CD4-positive, alpha-beta T cell treated with Interleukin-4 for 1 hour (primary cell): ENCODE results near the gene C1orf115.
A peak's percentile ranks its signal among the peaks of the same experiment; 100 is the strongest.
"Not testable (repeated sequence)": the region's sequence is repeated elsewhere in the genome, so short reads cannot be mapped to it uniquely, and the experiment has no call there.

Experiments used
- DNase-seq, 2 donors: peaks; one replicate each; pipeline ENCODE4 v3.0.0-alpha.2; 2020 to 2022

The C1orf115 gene

DNA sequence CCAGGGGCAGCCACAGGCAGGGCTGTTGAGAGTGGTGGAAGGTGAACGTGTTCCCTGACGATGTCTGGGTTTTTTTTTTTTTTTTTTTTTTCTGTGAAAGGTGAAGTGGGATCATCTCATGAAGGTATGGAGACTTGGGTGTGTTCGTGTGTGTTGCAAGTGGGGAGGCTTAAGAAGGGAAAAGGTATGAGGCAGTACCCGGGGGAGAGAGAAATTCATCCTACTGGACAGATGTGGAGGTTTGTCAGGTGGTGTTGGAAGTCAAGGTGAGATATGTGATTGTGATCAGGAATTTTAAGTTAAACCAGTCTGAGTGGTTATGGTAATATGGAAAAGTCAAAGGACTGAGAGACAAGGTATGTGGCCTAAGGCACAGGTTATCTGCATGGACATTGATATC, 5.3 kb downstream of the C1orf115 start:
- DNase-seq = no peak

DNA sequence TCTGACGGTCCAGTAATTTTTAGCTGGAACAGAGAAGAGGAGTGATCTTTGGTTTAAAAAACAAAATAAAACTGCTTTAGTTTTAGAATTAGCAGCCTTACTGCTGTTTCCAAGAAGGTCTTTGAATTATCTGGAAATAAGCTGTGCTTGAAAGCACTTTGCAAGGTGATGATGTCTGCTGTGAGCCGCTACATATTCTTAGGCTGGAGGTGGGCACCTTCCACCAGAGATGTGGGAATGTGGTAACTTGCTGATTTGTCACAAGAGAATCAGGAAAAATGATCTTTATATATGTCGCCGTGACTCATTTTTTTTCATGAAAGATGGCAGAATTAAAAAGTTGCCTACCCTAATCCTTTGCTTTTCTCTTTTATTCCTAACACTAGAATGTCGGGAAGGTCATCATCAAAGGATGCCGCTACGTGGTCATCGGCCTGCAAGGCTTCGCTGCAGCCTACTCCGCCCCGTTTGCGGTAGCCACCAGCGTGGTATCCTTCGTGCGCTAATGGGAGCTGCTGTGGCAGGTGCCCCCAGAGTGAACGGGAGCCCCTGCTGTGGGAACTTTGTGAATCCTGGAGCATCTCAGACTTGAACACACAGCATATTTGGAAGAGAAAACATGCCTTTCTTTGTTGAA, 6.2 kb downstream of the C1orf115 start:
- no peak for DNase-seq

DNA sequence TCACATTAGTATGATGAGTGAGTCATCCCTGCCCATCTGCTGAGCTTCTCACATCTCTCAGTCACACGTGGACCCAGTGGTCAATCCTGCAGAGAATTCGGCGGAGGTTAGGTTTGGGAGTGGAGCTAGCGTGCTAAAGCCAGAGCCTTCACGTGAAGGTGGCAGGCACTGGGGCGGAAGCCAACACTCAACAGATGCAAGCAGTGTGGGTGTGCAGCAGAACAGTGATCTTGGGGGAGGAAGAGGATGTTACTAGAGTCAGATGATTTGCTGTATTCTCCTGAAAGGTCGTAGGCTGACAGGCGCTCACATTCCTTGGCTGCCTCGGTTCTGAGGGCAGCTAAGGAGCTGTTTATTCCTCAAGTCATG, 6.7 kb downstream of the C1orf115 start:
- no peak for DNase-seq

DNA sequence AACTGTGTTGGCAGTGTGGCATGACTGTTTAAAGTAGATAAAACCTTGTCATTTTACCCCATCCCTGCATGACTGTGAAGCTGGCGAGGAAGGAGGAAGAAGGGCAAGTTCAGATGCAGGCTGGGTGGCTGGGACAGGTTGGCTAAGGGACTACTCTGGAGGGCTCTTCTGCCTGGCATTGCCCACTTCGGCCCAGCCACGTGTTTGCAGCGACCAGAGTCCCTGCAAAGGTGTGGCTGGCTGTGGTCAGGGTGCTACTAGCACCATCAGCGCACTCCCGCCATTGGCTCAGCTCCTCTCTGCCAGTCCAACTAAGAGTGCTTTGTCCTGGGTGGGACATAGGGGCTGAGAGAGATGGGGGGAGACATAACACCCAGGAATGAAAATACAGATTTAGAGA, 7.2 kb downstream of the C1orf115 start:
- no peak for DNase-seq

DNA sequence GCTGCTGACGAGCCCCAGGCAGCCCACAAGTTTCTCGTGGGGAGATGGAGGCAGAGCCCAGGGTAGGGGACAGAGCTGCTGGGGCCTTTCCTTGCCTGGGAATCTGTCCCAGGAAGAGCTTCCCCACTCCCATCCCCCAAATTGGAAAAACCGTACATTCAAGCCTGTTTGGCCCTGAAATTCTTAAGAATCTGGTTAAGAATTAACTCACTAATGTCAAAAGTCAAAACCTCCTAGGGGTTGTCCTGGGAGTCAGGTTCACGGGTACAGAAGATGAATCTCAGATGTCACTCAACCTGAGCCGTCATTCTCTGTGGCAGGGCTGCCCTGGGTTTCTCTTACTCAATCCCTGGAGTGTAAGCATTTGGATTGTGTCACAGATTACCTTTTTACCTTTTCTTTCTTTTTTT, 8.4 kb downstream of the C1orf115 start:
- no peak for DNase-seq

DNA sequence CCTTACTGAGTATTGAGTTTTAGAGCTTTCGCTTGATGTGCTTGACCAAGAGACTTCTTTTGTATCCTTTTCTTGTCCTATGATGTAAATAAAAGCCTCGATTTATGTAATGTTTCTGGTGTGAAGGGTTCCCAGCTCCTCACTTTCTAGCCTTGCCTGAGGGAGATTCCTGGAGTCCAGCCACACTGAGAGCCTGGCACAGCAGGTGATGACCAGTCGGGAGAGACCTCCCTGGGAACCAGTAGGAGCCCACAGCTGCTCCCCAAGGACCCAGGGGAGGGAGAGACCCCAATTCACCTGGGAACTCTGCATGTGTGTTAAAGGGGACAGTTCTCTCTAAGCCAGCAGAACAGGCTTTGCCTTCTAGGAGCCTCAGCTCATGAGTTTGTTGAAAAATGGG, 8.9 kb downstream of the C1orf115 start:
- no peak for DNase-seq

DNA sequence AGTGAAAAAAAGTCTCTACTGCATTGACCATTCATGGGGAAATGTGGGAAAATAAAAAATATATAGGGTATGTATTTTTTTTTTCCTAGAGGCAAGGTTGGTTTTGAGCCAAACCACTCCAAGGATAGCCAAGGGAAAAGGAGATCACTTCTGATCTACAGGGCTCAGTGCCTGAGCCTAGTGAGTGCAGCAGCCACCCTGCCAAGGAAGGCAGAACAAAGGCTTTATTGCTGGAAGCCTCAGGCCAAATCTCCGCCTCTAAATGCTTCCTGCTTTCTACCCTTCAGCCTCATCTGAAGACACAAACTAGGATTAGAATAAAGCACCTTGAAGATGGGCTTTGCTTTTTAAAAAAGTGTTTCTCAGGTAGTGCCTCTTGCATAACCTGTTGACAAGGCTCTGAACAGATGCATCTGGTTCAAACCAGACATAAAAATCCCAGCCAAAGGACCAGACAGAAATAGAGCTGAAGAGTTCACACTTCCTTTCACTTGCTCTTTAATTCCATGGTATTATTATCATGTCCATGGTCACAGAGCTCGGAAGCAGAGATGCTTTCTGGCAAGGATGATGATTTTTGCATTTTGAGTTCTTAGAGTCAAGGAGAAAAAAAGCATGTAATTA, 10.5 kb downstream of the C1orf115 start:
- DNase-seq = no peak

DNA sequence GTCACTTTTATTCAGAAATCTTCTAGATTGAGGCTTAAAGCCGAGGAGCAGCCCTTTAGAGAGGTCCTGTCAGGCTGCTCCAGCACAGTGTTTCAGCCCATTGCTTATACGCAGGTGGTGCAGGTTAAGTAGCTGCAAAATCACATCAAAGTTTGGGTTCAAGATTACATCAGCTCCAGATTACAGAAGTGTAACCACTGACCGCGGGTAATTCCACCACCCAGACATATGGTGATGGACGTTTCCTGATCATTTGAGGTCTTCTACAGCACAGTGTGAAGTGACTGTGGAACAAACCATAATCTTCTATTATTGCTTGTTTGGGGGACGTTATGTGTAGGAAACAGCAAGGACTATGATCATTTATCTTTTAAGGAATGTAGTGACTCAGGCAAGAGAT, 11.8 kb downstream of the C1orf115 start:
- no peak for DNase-seq

DNA sequence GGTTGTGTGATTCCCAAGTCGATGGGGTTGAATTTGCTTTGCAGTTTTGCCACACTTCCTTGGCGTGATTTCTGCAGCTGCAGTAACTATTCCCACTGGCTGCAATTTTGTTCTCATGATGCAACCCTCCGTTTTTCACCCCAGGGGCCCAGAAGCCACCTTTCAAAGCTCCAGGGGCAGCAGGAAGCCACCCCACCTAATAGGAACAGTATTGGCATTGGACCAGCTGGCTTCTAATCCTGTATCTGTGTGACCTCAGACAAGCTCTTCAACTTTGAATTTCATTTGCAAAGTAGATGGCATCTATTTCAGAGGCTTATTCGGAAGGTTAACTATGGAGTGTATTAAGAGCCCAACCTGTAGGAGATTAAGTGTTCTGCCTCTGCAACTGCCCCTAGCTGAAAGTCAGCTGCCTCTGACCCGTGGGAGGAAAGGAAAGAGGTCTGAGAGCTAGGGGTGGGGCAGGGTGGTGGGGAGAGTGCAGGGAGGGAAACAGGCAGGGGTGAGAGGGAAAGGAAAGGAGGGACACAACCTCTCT, 12.6 kb downstream of the C1orf115 start:
- no peak for DNase-seq

DNA sequence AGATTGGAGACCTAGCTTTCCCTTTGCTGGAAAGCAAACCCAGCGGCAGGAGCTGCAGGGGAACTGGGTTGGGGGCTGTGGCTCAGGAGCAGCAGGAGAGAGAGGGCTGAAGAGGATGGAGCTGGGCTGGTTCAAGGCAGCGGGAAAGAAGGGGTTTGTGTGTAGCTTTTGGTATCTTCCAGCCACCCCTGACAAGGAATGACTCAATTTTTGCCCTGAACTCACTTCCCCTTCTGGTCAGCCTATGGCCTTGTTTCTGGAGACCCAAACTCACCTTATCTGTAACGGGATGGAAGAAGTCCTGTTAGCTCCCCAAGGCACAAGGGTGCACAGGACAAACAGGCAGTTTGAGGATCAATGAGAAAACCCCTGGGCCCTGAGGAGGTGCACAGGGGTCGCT, 13.1 kb downstream of the C1orf115 start:
- DNase-seq = no peak

DNA sequence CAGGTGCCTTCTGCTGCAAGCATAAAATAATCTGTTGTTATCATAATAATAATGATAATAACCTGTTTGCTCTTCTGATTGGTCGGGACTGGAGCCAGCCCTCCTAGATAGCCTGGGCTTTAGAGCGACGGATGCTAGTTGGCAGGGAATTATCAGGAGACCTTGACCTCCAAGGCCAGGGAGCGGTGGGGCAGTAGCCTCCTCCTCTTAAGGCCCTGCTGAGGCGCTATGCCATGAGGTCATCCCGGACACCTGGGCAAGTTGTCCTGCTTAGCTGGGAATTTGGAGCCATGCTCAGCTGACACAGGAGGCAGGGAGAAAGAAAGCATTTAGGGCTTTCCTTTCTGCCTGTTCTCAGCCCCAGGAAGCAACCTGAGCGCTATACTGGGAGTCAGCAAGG, 15.6 kb downstream of the C1orf115 start:
- no peak for DNase-seq

DNA sequence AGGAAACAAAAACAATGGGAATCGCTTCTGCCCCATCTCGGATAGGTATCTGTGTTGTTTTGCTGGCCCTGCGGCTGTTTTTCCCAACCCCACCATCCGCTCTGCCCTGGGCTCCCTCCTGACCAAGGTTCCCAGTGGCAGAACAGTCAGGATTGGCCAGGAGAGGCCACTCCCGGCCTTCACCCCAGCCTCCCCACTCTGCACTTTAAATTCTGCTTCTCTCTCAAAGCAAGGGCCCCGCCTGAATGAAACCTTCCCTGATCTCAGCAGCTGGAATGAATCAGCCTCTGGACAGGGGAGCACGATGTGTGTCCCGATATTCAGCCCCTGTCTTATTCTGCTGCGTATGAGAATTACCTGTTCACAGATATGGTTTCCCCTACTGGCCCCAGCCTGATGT, 16.3 kb downstream of the C1orf115 start:
- DNase-seq = no peak

DNA sequence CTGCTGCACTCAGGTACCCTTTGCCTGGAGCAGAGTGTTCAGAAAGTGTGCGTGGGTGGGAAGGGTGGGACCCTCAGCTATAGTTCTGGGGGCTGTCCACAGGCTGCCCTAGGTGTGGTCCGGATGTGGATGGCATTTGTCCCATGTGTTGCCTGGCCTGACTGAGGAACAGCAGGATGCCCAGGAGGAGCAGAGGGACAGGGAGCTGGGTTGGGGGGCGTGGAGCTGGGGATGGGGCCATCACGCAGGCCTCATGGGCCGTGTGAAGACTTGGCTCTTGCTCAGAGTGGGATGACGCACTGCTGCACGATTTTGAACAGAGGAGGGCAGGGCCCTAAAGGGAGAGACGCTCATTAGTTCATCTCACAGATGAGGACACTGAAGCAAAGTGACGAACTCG, 17.0 kb downstream of the C1orf115 start:
- no peak for DNase-seq

DNA sequence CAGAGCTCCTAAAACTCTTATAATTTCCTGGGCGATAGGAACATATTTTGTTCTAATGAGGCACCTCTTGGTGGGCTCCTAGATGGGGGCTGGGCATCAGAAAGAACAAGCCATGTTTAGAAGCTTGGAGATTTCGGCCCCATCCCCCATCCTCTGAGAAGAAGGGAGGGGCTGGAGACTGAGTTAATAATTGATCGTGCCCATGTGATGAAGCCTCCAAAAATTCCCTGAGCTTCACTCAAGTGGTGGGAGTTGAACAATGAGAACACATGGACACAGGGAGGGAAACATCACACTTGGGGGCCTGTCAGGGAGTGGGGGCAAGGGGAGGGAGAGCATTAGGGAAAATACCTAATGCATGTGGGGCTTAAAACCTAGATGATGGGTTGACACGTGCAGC, 18.1 kb downstream of the C1orf115 start:
- DNase-seq = no peak

DNA sequence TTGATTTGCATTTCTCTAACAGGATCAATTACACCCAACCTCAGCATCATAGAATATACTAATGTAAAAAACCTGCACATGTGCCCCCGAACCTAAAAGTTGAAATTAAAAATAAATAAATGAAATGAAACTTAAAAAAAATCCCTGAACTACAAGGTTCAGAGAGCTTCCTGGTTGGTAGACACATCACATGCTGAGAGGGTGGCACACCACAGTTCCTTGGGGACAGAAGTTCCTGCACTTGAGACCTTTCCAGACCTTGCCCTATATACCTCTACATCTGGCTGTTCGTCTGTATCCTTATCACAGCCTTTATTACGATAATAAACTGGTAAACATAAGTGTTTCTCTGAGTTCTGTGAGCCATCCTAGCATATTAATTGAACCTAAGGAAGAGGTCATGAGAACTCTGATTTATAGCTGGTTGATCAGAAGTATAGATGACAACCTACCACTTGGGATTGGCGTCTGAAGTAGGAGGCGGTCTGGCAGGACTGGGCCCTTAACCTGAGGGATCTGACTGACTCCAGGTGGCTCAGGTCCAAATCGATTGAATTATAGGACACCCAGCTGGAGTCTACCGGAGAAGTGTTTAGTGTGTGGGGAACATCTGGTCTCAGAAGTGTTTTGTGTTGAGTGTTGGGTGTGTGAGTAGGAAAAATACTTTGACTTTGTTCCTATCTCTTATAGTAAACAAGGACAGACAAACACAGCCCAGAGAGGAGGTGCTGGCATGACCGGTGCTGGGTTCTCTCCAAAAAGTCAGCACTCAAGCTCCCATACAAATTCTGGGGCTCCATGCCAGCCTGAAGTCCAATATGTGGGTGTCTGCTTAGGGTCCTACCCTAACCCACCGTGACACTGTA, 19.0 kb downstream of the C1orf115 start:
- no peak for DNase-seq

DNA sequence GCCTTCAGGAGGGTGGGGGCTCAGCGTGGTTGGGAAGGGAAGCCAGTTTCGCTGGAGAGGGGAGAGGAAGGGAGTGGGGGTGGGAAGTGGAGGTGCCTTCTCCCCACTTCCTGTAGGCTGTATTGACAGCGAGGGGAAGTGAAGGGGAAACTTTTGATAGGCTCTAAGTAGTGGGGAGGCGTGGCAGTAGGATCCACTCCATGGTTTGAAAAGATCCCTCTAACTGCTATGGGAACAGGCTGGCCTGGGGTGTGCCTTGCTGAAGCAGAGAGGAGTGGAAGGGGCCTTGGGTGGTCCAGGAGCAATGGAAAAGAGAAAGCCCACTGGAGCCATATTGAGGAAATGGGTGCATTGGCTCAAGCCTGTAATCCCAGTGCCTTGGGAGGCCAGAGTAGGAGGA, 20.2 kb downstream of the C1orf115 start:
- DNase-seq = no peak

DNA sequence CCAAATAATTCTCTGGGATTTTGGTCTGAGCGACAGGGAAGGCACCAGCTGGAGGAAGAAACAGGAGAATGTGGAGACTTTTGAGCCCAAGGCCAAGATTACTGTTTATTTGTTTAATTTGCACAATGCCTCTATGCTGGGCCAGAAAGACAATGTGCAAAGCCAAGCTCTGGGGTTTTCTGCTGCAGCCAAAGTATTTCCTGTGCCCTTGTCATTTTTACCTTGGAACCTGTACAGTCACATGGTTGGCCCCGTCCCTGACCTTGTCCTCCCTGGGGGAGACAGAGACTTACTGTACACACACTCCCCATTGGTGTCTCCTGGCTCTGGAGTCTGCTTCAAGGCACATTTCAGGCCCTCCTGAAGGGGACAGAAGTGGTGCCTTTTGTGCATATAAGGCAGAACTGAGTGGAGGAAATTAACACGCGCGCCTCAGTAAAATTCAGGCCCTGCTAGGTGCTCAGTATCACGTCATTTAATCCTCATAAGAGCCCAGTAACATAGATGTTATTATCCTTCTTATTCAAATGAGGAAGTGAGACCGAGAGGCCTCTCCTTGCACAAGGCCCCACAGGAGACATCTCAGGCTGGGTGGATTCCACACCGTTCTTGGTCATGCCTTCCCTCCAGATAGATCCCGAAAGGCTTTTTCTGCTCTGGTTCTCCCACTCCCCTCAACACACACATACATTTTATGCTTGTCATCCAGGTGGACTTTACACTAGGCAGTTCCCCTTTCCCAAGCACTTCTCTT, 21.1 kb downstream of the C1orf115 start:
- peak in 1 of 2 donors; percentile 28 for DNase-seq

DNA sequence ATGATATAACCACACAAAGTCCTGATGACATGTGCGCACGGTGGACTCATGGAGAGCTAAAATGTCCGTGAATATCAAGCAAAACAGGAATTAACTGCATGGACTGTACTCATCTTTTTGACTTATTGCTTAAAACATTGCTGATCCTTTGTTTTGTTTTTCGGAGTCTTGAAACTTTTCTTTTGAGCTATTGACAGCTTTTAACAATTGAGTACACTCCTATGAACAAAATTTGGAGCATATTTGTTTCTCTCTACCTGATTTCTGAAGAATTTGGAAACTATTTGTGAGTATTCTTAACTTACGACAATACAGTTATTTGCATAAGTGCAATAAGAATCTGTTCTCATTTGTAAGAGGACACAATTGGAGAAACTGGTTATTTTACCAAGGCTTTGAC, 25.8 kb downstream of the C1orf115 start:
- DNase-seq = not testable (repeated sequence)

DNA sequence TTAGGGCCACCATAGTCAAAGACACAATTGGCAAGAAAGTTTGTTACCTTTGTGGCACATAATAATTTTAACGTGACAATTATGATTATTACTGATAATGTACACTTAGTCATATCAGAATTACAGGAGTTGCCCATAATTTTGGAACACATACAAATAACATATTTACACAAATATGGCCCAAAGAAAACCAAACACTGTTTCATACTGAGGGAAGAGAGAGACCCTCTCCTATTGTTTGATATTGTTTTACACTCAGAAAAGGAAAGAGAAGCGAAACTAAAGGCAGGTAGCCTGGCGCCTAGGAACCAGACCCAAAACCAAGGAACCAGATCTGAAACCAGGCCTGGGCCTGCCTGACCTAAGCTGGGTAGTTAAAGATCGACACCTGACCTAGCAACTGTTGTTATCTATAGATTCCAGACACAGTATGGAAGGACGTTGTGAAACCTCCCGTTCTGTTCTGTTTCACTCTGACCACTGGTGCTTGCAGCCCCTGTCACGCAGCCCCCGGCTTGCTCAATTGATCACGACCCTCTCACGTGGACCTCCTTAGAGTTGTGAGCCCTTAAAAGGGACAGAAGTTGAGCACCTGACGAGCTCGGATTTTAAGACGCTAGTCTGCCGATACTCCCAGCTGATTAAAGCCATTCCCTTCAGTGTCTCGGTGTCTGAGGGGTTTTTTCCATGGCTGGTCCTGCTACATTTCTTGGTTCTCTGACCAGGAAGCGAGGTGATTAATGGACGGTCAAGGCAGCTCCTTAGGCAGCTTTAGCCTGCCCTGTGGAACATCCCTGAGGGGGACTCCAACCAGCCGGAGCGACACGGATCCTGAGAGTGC, 27.9 kb downstream of the C1orf115 start:
- no peak for DNase-seq

DNA sequence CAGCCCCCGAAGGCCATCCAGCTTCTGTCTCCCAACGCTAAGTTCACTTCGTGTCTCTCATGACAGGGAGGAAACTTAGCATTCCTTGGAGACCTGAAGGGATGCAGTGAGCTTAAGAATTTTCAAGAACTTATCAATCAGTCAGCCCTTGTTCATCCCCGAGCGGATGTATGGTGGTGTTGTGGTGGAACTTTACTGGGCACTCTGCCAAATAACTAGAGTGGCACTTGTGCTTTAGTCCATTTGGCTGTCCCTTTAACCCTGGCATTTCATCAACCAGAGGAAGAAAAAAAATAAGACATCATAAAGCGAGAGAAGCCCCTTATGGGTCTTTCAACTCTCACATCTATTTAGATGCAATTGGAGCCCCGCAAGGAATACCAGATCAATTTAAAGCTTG, 31.1 kb downstream of the C1orf115 start:
- not testable (repeated sequence) for DNase-seq

DNA sequence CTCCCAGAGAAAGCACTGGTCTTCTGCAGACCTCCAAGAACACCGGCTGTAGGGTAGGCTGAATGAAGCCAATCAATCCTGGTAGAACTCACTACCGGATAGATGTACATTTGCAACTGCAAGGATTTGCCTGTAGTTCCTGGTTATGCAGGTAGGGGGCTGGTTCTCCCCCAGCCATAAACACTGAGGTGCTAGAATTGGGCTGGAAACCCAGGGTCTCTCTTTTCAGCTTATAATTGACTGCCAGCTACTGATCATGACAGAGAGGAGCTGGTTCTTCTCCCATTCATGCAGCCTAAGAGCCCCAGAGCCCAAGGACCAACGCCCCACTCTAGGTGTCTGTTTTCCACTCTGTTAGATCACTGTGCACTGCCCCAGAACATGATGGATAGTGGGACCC, 36.5 kb downstream of the C1orf115 start:
- no peak for DNase-seq

DNA sequence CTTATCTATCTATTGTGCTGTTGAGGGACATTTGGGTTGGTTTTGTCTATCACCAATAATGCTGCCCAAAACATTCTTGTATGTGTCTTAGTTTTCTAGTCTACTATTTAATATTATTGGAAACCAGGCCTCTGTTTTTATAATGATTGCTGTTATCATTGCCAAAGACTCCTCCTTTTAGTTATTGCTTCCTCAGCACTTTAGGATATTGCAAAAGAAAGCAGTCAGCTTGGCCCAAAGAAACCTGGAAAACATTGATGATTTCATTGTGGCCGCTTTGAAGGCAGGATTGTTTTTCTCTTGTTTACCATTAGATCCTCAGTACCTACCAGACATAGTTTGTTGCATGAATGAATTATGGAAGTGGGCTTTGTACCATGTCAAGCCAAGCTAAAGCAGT, 37.4 kb downstream of the C1orf115 start:
- no peak for DNase-seq
